PC-3 (cell line): Measurements from ENCODE around the gene MUC7.

ENCODE experiments used
- CTCF ChIP-seq: fragments of 300-600 bp; sonication (generic); conservative IDR thresholded peaks from 2 replicates; pipeline ENCODE4 v1.5.1; 2017; ENCODE audit warnings: antibody characterized with exemption, low read depth, mild to moderate bottlenecking, low read length
- EZH2phosphoT487 ChIP-seq: fragments of 300-600 bp; sonication (generic); IDR thresholded peaks from 2 replicates; pipeline ENCODE4 v1.6.1; 2018; ENCODE audit warnings: mild to moderate bottlenecking, antibody characterized with exemption, low read length, borderline replicate concordance

GRCh38 chr4:70452946-70453345 lies 19.1 kb upstream of the MUC7 start:
- no peak for TF ChIP-seq CTCF
- TF ChIP-seq EZH2phosphoT487, result no peak
